GM12873 (cell line): Measurements from ENCODE around the gene TMEM250.
A peak's percentile ranks its signal among the peaks of the same experiment; 100 is the strongest.

ENCODE experiments used
- CTCF ChIP-seq: IDR thresholded peaks from 2 replicates; pipeline ENCODE4 v1.5.1; 2012; ENCODE audit warnings: low read depth, mild to moderate bottlenecking, moderate library complexity, low read length, control low read depth; ENCODE audit not compliant: insufficient read depth; ENCODE audit errors: missing control alignments

Gene TMEM250

GRCh38 chr9:136118320-136119060 lies at the start of gene TMEM250:
Gene TMEM250 (minus strand): TSS chr9:136118875. CDS start chr9:136116900, 1,975 bp downstream.
- peak; percentile 18 for TF ChIP-seq CTCF

DNA sequence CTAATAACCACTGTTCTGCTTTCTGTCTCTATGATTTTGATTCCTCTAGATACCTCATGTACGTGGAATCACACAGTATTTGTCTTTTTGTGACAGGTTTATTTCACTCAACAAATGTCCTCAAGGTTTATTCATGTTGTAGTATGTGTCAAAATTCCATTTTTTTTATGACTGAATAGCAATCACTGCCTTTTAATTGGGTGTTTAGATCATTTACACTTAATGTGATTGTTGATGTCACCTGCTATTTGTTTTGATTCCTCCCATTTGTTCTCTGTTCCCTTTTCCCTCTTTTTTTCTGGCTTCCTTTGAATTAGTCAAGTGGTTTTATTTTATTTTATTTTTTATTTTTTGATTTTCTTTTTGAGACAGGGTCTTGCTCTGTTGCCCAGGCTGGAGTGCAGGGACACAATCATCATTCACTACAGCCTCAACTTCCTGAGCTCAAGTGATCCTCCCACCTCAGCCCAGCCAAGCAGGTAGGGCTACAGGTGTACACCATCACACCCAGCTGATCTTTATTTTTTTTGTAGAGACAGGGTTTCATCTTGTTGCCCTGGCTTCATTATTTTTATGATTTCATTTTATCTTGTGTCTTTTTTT lies 44.7 kb upstream of the TMEM250 start:
- no peak for TF ChIP-seq CTCF

- TF ChIP-seq CTCF, result no peak
Observed at GRCh38 chr9:136160995-136161610, 42.4 kb upstream of the TMEM250 start.

GRCh38 chr9:136160381-136160841 lies 41.7 kb upstream of the TMEM250 start:
- TF ChIP-seq CTCF, result no peak

DNA sequence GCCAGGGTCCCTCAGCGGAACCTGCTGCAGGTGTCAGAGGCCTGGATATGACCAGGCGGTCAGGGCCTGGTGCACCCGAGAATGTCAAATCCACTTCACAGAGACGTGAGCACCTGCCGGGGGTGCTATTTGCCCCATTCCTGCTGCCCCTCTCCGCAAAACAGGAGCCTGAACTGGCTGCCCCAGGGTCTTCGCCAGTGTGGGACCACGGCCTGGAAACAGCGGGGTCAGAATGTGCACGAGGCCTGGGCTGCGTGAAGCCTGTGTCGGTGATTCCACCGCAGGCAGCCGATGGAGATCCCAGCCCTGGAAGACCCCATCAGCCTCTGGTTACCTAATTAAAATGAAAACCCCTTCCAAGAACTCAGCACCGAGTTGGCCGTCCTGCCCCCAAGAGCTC lies 41.2 kb upstream of the TMEM250 start:
- no peak for TF ChIP-seq CTCF

DNA sequence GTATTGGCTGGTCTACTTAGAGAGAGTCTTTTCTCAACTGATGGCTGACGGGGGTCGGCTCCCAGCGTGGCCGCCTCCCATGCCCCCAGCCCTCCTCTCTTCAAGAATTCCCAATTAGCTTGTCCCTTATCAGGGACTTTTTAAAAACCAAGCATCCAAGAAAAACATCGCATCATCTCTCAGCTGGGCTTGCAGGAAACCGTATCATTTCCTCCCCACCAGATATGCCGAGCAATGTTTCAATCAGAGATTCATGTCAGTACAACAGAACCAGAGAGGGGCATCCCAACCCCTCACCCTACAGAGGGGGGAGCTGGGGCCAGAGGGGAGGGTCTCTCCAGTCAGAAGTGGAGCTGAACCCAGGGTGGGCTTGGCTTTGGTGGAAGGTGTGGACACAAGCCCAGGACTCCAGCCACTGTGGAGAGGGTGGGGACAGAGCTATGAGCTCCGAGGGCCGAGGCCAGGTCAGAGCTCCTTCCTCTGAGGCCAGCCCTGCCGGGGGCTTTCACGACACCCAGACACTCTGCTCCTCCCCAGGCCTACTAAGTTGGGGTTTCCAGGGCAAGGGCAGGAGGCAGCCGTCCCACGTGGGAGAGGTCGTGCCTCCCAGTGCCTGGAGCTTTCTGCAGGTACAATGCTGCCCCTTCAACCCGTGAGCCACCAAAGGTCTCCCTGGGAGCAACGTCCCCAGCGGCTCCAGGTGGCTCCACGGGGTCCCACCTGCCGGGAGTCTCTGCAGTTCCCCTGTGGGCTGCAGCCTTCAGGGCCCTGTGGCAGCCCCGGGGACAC lies 39.0 kb upstream of the TMEM250 start:
- TF ChIP-seq CTCF, result no peak
